Hematopoietic multipotent progenitor cell treated with erythropoietin and hydrocortisone succinate and interleukin-3 and kit ligand, for 4 days (in vitro differentiated cells): ENCODE results near the gene CLDN1.
"Not testable (repeated sequence)": the region's sequence is repeated elsewhere in the genome, so short reads cannot be mapped to it uniquely, and the experiment has no call there.

Source experiments
- DNase-seq: peaks from one replicate; pipeline ENCODE4 v3.0.0-alpha.2; 2015

CLDN1 gene

GRCh38 chr3:190289989-190290388 is 32.3 kb downstream of the CLDN1 start:
- DNase-seq: no peak

- no peak for DNase-seq
These were observed 33.4 kb downstream of the CLDN1 start for GRCh38 chr3:190288836-190289235.

GRCh38 chr3:190286014-190286413 is 36.2 kb downstream of the CLDN1 start:
- DNase-seq: no peak

- no peak for DNase-seq
These were observed 40.8 kb downstream of the CLDN1 start for GRCh38 chr3:190281308-190282051.

- no peak for DNase-seq
These were observed 42.6 kb downstream of the CLDN1 start for GRCh38 chr3:190279690-190280089.

GRCh38 chr3:190272747-190273146 is 49.5 kb downstream of the CLDN1 start:
- no peak for DNase-seq

- DNase-seq: no peak
These were observed 53.1 kb downstream of the CLDN1 start for GRCh38 chr3:190269101-190269500.

- DNase-seq: not testable (repeated sequence)
These were observed 54.8 kb downstream of the CLDN1 start for GRCh38 chr3:190267464-190267863.

GRCh38 chr3:190266913-190267290 is 55.3 kb downstream of the CLDN1 start:
- DNase-seq: no peak

- no peak for DNase-seq
These were observed 55.9 kb downstream of the CLDN1 start for GRCh38 chr3:190266265-190266912.

- DNase-seq: no peak
These were observed 56.5 kb downstream of the CLDN1 start for GRCh38 chr3:190265796-190266195.

- no peak for DNase-seq
These were observed 57.1 kb downstream of the CLDN1 start for GRCh38 chr3:190265126-190265525.

- no peak for DNase-seq
These were observed 60.5 kb downstream of the CLDN1 start for GRCh38 chr3:190261740-190262139.

- no peak for DNase-seq
These were observed 61.2 kb downstream of the CLDN1 start for GRCh38 chr3:190261015-190261414.

GRCh38 chr3:190260301-190260700 is 61.9 kb downstream of the CLDN1 start:
- DNase-seq: no peak

GRCh38 chr3:190258634-190259033 is 63.6 kb downstream of the CLDN1 start:
- DNase-seq: peak; percentile 12
